Ramos (cell line): ENCODE data around the gene PHF21B.

Source experiments
- in situ Hi-C: fragments of 300-500 bp; cut with MboI; formaldehyde crosslinking; loops from one replicate; pipeline ENCODE4 v1.14.3; 2022; ENCODE audit warnings: low sequenced_read_pairs; ENCODE audit not compliant: unreplicated experiment

PHF21B gene

GRCh38 chr22:44884968-44885805, 124.6 kb downstream of the PHF21B start:
- in situ Hi-C loops = no loop called here

GRCh38 chr22:44884562-44884961, 125.2 kb downstream of the PHF21B start:
- in situ Hi-C loops = no loop called here

GRCh38 chr22:44883011-44883421, 126.8 kb downstream of the PHF21B start:
- in situ Hi-C loops = no loop called here

GRCh38 chr22:44882226-44882905, 127.4 kb downstream of the PHF21B start:
- in situ Hi-C loops = no loop called here

GRCh38 chr22:44881624-44882023, 128.2 kb downstream of the PHF21B start:
- in situ Hi-C loops = no loop called here

- in situ Hi-C loops = no loop called here
Measured at GRCh38 chr22:44880610-44881290, 129.1 kb downstream of the PHF21B start.

GRCh38 chr22:44879301-44879680, 130.5 kb downstream of the PHF21B start:
- in situ Hi-C loops = no loop called here

GRCh38 chr22:44878483-44879300, 131.1 kb downstream of the PHF21B start:
- in situ Hi-C loops = no loop called here

- in situ Hi-C loops = no loop called here
Measured at GRCh38 chr22:44876921-44877320, 132.9 kb downstream of the PHF21B start.

GRCh38 chr22:44871782-44872181, 138.0 kb downstream of the PHF21B start:
- in situ Hi-C loops = no loop called here

GRCh38 chr22:44870021-44870420, 139.8 kb downstream of the PHF21B start:
- in situ Hi-C loops = no loop called here

GRCh38 chr22:44869196-44869595, 140.6 kb downstream of the PHF21B start:
- in situ Hi-C loops = no loop called here

- in situ Hi-C loops = no loop called here
Measured at GRCh38 chr22:44865193-44866057, 144.4 kb downstream of the PHF21B start.

- in situ Hi-C loops = no loop called here
Measured at GRCh38 chr22:44862981-44863860, 146.6 kb downstream of the PHF21B start.

GRCh38 chr22:44862281-44862680, 147.5 kb downstream of the PHF21B start:
- in situ Hi-C loops = no loop called here

GRCh38 chr22:44861245-44861644, 148.6 kb downstream of the PHF21B start:
- in situ Hi-C loops = no loop called here

- in situ Hi-C loops = no loop called here
Measured at GRCh38 chr22:44860311-44860710, 149.5 kb downstream of the PHF21B start.

- in situ Hi-C loops = no loop called here
Measured at GRCh38 chr22:44859641-44860040, 150.2 kb downstream of the PHF21B start.
